Measurements from ENCODE around the gene COL9A3.
A peak's percentile ranks its signal among the peaks of the same experiment; 100 is the strongest.

COL9A3 gene

DNA sequence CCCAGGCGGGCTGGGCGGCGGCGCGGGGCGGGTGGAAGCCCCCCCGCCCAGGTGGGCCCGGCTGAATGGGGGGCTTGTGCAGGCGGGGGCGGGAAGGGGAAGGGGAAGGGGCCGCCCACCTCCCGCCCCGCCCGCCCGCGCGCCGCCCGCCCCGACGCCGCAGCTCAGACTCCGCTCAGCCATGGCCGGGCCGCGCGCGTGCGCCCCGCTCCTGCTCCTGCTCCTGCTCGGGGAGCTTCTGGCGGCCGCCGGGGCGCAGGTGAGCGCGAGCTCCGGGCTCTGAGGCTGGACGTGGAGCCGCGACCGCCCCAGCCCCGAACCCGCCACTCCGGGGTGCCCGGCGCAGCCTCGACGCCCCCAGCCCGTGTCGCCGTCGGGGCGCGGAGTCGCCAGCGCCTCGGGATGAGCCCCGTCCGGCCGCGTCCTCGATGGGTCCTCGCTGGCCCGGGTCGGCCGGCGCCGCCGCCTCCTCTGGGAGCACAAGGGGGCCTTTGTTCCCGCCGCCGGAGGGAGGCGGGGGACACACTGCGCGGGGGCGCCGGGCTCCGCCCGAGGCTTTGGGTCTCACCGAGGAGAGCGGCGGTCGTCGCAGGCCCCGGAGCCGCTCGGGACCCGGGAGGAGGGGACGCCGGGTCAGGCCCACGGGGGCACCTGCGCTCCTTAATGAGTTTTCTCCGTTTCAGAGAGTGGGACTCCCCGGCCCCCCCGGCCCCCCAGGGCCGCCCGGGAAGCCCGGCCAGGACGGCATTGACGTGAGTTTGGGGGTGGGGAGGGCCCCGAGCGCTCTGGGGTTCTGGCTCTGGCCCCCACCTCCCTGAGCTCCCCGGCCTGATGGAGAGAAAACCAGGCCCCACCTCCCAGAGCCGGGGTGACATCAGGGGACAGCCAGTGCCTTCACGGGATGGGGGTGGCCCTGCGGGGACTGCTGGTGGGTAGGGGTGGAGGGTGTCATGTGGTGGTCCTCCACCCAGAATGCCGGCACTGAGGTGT is at the start of gene COL9A3:
COL9A3 (plus strand) TSS at position 167 of the 990 bp plus-strand sequence; CDS start at position 182, 15 bp downstream.
- peak; percentile 88 for DNase-seq (ENCODE audit: low spot score)
- Histone ChIP-seq H3K36me3 (ENCODE audit: low read depth) (peaks cover 7% of the 10 kb centered on the region), H3K27ac (ENCODE audit: poor library complexity, severe bottlenecking) (no peak within 1 kb of the TSS)

DNA sequence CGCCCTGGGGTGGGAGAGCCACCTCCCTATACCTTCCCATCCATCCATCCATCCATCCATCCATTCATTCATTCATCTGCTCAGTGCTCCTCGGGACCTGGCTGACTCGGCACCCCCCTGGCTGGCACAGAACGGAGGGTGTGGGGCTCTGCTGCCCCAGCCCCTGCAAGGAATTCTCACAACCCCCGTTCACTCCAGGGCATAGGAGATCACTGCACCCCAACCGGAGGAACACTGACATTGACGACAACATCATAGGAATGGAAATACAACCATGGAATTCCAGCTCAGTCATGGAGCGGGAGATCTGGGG is 48.7 kb upstream of the COL9A3 start:
- Histone ChIP-seq H3K4me3 (ENCODE audit: severe bottlenecking) (no peak overlapping the region), H3K27ac (ENCODE audit: poor library complexity, severe bottlenecking) (no peak overlapping the region), H3K9me3 (ENCODE audit: severe bottlenecking) (no peaks in the 10 kb centered on the region), H3K4me1 (ENCODE audit: insufficient read depth, poor library complexity, severe bottlenecking) (peaks cover 24% of the 10 kb centered on the region), H3K36me3 (ENCODE audit: low read depth) (no peaks in the 10 kb centered on the region), H3K27me3 (ENCODE audit: insufficient read depth, poor library complexity, severe bottlenecking) (peaks cover 5% of the 10 kb centered on the region)
- TF ChIP-seq, protein P1, sequence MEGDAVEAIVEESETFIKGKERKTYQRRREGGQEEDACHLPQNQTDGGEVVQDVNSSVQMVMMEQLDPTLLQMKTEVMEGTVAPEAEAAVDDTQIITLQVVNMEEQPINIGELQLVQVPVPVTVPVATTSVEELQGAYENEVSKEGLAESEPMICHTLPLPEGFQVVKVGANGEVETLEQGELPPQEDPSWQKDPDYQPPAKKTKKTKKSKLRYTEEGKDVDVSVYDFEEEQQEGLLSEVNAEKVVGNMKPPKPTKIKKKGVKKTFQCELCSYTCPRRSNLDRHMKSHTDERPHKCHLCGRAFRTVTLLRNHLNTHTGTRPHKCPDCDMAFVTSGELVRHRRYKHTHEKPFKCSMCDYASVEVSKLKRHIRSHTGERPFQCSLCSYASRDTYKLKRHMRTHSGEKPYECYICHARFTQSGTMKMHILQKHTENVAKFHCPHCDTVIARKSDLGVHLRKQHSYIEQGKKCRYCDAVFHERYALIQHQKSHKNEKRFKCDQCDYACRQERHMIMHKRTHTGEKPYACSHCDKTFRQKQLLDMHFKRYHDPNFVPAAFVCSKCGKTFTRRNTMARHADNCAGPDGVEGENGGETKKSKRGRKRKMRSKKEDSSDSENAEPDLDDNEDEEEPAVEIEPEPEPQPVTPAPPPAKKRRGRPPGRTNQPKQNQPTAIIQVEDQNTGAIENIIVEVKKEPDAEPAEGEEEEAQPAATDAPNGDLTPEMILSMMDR (IDR thresholded peaks at IDR 0.05; ENCODE audit: poor library complexity, severe bottlenecking), result no peak
- ATAC-seq (ENCODE audit: low read depth) (no peak), DNase-seq (ENCODE audit: low spot score) (no peak)

More for the DNA sequence above, at the start of gene COL9A3:
- no peak for ATAC-seq (ENCODE audit: low read depth)
- Histone ChIP-seq H3K4me1 (ENCODE audit: insufficient read depth, poor library complexity, severe bottlenecking) (peaks cover 17% of the 10 kb centered on the region), H3K27me3 (ENCODE audit: insufficient read depth, poor library complexity, severe bottlenecking) (peaks cover 20% of the 10 kb centered on the region), H3K9me3 (ENCODE audit: severe bottlenecking) (no peaks in the 10 kb centered on the region), H3K4me3 (ENCODE audit: severe bottlenecking) (no peak within 1 kb of the TSS)
- TF ChIP-seq, protein P1 (IDR thresholded peaks at IDR 0.05; ENCODE audit: poor library complexity, severe bottlenecking), result no peak

DNA sequence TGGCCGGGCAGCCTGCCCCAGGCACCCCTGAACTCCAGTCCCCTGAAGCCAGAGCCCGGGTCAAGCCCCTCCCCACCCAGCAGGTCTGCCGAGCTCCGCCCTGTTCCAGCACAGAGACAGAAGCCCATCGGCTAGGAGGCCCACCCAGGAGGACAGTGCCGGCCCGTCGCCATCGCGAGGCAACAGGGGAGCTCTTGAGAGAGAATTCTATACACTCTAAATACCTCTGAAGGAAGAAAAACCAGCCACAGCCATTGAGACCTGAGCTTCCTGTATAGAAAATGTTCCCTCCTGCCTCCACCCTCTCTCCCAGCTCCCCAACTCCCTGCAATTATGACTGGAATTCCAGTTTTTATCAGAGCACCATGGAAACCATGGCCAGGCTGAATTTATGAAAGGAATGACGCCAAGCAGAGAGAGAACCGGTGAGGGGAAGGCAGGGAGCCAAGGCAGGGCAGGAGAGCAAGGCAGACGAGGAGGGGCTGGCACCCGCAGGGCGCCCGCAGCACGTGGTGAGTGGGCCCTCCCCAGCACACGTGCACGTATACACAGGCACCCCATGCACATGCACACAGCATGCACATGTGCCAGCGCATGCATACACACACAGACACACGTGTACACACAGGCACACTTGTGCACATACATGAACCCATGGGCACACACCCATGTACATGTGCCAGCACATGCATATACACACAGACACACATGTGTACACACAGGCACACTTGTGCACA is 48.1 kb upstream of the COL9A3 start:
- Histone ChIP-seq H3K36me3 (ENCODE audit: low read depth) (no peaks in the 10 kb centered on the region), H3K27me3 (ENCODE audit: insufficient read depth, poor library complexity, severe bottlenecking) (peaks cover 5% of the 10 kb centered on the region), H3K4me3 (ENCODE audit: severe bottlenecking) (no peak overlapping the region), H3K27ac (ENCODE audit: poor library complexity, severe bottlenecking) (no peak overlapping the region), H3K9me3 (ENCODE audit: severe bottlenecking) (no peaks in the 10 kb centered on the region), H3K4me1 (ENCODE audit: insufficient read depth, poor library complexity, severe bottlenecking) (peaks cover 30% of the 10 kb centered on the region)
- ATAC-seq (ENCODE audit: low read depth) (peak; percentile 31), DNase-seq (ENCODE audit: low spot score) (no peak)
- TF ChIP-seq, protein P1 (IDR thresholded peaks at IDR 0.05; ENCODE audit: poor library complexity, severe bottlenecking), result no peak

DNA sequence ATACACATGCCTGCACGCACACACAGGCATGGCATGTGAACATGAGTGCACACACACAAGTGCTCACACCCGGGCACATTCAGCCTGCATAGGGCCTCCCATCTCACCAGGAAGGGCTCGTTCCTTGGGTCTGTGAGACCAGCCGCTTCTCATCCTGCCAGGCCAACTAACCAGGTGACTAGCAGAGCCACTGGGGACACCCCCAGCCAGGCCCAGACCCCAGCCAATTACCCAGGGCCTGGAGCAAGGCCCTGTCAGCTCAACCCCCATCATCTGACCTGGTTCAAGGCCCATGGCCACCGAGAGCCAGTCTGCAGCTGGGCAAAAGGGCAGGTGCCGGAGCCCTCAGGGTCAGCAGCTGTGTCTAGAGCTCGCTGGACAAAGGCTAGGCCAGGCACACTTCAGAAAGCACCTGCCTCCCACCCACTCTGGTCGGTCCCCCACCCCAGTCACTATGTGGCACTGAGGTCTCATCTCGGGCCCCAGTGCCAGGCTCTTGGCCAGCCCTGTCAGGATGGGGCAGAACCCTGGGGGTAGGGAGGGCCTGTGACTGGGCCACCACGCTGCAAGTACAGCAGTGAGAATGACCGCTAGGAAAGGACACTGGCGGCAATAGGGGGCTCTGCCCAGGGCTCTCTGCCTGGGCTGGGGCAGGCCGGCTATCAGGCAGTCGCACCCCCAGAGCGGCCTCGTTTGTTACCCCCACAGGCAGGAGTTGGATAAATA is 47.3 kb upstream of the COL9A3 start:
- no peak overlapping the region for H3K4me3 ChIP-seq (ENCODE audit: severe bottlenecking)

More for the DNA sequence above, 47.3 kb upstream of the COL9A3 start:
- H3K27ac ChIP-seq (ENCODE audit: poor library complexity, severe bottlenecking), result no peak overlapping the region
- no peaks in the 10 kb centered on the region for H3K36me3 ChIP-seq (ENCODE audit: low read depth)
- peaks cover 5% of the 10 kb centered on the region for H3K27me3 ChIP-seq (ENCODE audit: insufficient read depth, poor library complexity, severe bottlenecking)
- no peaks in the 10 kb centered on the region for H3K9me3 ChIP-seq (ENCODE audit: severe bottlenecking)
- ATAC-seq (ENCODE audit: low read depth) (no peak), DNase-seq (ENCODE audit: low spot score) (no peak)
- TF ChIP-seq, protein P1 (IDR thresholded peaks at IDR 0.05; ENCODE audit: poor library complexity, severe bottlenecking), result no peak
- peaks cover 34% of the 10 kb centered on the region for H3K4me1 ChIP-seq (ENCODE audit: insufficient read depth, poor library complexity, severe bottlenecking)

All from RWPE2 (cell line).